GM21717 (cell line): ENCODE measurements around the gene PPP2R2B.
"Not testable (repeated sequence)": the region's sequence is repeated elsewhere in the genome, so short reads cannot be mapped to it uniquely, and the experiment has no call there.

Source experiments
- ATAC-seq: cut with Tn5 transposase; IDR thresholded peaks from one replicate; pipeline ENCODE4 v1.9.1; 2021; ENCODE audit warnings: mild to moderate bottlenecking, moderate library complexity; ENCODE audit not compliant: unreplicated experiment

The PPP2R2B gene

GRCh38 chr5:146562461-146562860 is 316.1 kb downstream of the PPP2R2B start:
- no peak for ATAC-seq

DNA sequence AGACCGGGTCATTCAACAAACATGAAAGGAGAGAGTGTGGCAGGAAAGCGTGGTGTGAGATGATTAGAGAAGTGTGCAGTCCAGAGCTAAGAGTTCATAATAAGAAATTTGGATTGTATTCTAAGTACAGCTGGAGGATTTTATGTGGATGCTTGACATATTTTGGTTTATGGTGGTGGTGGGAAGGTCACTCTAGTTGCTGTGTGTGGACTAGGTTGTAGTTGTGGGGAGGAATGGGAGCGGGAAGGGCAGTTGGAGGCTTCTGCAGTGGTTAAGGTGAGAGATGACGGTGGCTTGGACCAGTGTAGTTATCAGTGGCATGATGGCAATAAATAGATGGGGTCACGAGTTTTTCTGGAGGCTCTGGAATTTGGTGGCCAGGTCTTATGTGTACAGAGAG is 316.8 kb downstream of the PPP2R2B start:
- no peak for ATAC-seq

- ATAC-seq = no peak
These were observed 318.2 kb downstream of the PPP2R2B start for GRCh38 chr5:146560205-146560812.

GRCh38 chr5:146556884-146557283 is 321.7 kb downstream of the PPP2R2B start:
- ATAC-seq = not testable (repeated sequence)

DNA sequence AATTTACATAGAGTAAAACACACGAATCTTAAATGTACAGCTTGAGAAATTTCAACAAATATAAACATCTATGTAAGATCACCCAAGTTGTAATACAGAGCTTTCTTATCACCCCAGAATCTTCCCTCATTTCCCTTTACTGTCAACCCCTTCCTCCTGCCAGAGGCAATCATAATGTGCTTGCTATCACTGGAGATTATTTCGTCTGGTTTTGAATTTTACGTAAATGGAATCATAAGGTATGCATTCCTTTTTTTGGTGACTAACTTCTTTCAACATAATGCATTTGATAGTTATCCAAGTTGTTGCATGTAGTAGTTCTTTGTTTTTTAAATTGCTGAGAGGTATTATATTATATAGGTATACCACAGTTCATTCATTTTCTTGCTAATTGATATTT is 325.1 kb downstream of the PPP2R2B start:
- no peak for ATAC-seq

DNA sequence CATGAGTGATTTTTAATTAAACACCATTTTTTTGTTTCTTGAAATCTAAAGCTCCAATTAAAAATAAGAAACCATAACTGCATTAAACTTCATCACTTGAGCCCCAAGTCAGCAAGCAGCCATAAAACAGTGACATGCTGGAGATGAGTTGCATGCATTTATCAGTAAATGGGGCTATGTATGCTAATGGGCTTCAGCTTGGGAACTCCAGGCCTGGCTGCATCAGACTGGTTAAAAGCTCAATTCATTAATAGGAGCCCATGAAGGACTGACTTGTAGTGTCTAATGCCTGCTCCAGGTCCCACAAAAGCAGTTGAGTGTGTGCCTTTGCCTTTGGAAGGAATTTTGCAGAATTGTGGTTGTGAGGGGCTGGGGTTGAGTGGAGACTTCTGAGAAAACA is 328.9 kb downstream of the PPP2R2B start:
- no peak for ATAC-seq

DNA sequence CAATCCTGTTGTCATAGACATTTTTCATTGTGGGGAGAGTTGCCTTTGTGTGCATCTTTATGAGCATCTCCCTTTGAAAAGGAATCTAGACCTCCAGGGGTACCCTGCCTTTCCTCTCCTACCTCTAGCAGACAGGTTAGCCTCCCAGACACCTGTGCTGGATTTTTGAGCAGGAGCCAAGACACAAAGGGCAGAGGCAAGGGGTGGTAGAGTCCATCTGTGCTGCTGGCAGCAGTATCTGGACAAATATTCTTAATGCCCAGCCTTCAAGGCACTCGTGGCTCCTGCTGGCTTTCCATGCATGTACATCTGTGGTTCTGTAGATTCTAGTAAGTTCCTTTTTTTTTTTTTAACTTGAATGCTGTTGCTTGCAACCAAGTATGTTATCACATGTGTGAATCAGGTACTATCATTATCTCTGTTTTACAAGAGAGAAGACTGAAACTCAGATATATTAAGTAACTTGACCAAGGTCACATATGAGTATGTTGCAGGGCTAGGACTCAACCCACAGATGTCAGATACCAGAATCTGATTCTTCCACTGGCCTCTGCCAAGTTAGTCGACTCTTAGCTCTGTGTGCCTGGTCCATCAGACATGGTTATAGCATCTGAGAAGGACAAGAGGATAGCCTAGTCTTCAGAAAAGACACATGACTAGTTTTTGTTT is 329.6 kb downstream of the PPP2R2B start:
- no peak for ATAC-seq

- ATAC-seq = no peak
These were observed 334.3 kb downstream of the PPP2R2B start for GRCh38 chr5:146544232-146544631.

DNA sequence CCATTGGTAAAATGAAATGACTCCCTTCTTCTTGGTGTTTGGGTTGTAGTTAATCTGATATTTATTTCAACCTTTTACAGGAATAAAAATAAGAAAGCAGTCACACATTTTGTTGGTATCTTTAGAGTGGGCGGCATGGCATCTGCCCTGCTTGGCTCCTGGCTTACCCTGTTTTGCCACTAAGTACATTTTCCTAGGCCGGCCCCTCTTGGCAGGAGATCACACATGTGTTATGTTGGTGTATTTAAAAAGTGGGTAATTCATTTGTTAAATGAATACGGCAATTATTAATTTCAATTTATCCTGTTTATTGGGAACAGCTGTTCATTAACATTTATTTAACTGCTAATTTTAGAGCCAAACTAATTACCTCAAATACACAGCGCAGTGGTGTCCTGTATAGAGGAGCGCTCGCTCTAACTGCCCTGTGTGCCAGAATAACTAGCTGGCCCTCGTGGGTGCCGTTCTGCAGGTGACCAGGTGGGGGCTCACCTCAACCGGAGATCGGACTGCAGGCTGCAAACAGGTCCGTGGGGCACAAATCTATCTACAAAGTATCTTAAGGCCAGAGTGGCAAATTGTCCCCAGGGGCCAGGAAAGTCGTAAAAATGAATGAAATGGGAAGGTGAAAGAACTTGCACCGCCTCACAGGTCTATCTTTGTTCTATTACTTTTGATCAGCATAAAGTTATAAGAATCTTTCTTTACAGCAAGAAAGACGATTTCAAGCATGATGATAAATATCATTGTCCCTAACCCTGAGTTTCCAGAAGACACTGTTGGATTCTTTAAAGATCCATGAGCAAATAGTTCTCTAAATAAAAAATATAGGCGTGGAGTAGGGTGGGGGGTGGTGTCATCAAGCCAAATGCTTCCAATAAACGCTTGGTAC is 336.4 kb downstream of the PPP2R2B start:
- ATAC-seq = peak; percentile 98

GRCh38 chr5:146540414-146540813 is 338.1 kb downstream of the PPP2R2B start:
- no peak for ATAC-seq

- no peak for ATAC-seq
These were observed 338.6 kb downstream of the PPP2R2B start for GRCh38 chr5:146539973-146540372.

DNA sequence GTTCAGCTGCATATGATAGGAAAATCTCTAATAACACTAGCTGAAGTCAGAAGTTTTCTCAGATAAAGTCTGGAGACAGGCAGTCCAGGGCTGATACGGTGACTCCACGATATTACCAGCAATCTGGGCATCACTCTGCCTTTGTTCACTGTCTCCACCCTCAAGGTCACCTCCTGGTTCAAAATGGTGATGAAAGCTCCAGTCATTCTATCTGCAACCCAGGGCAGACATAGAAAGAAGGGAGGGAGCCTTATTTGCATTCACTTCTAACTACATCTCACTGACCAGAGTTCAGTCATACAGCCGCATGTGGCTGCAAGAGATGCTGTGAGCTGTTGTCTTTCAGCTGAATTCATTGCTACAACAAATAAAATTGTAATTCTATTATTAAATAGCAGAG is 340.1 kb downstream of the PPP2R2B start:
- ATAC-seq = no peak

GRCh38 chr5:146533882-146534281 is 344.7 kb downstream of the PPP2R2B start:
- no peak for ATAC-seq

GRCh38 chr5:146533260-146533857 is 345.2 kb downstream of the PPP2R2B start:
- peak; percentile 97 for ATAC-seq
